Activated naive CD8-positive, alpha-beta T cell treated with anti-CD3 and anti-CD28 coated beads for 36 hours (primary cell): ENCODE results near the gene IL32. TPM values are rescaled to one million over a fixed set of nuclear protein-coding genes. Genes with fewer than 3 reads are reported as not detected.
A peak's percentile ranks its signal among the peaks of the same experiment; 100 is the strongest.
"Not testable (repeated sequence)": the region's sequence is repeated elsewhere in the genome, so short reads cannot be mapped to it uniquely, and the experiment has no call there.

Experiments
- DNase-seq: peaks from one replicate; pipeline ENCODE4 v3.0.0; 2021
- H3K27ac Mint-ChIP-seq: one replicate; pipeline ENCODE4 v1.8.0; 2022; ENCODE audit warnings: mild to moderate bottlenecking, moderate library complexity, mixed read lengths
- H3K27me3 Mint-ChIP-seq: one replicate; pipeline ENCODE4 v1.8.0; 2022; ENCODE audit warnings: mild to moderate bottlenecking, mixed read lengths
- H3K36me3 Mint-ChIP-seq: one replicate; pipeline ENCODE4 v1.8.0; 2021; ENCODE audit warnings: mild to moderate bottlenecking, mixed read lengths
- H3K4me1 Mint-ChIP-seq: one replicate; pipeline ENCODE4 v1.8.0; 2021; ENCODE audit warnings: mixed read lengths
- H3K4me3 Mint-ChIP-seq: one replicate; pipeline ENCODE4 v1.8.0; 2022; ENCODE audit warnings: mild to moderate bottlenecking, moderate library complexity, mixed read lengths
- H3K9me3 Mint-ChIP-seq: one replicate; pipeline ENCODE4 v1.8.0; 2022; ENCODE audit warnings: mixed read lengths
- total RNA-seq, 2 experiments: library from RNA; stranded (reverse); gene quantifications; one replicate each; pipeline ENCODE4 v1.2.3, GENCODE V29; 2021

The IL32 gene
- total RNA-seq, 2 experiments from 2014 or later: 1,056 to 1,060 TPM

- peak overlapping the region; percentile 89 for H3K27ac Mint-ChIP-seq
- H3K9me3 Mint-ChIP-seq, H3K27me3 Mint-ChIP-seq, DNase-seq: not testable (repeated sequence)
- H3K4me1 Mint-ChIP-seq: peaks cover 52% of the 10 kb centered on the region
- H3K4me3 Mint-ChIP-seq: peak overlapping the region; percentile 22
- peaks cover 21% of the 10 kb centered on the region for H3K36me3 Mint-ChIP-seq
Measured at GRCh38 chr16:3055734-3056115, 9.7 kb upstream of the IL32 start.

- Mint-ChIP-seq H3K4me3 (peak overlapping the region; percentile 92), H3K27ac (peak overlapping the region; percentile 45), H3K36me3 (peaks cover 21% of the 10 kb centered on the region), H3K9me3 (no peaks in the 10 kb centered on the region), H3K27me3 (no peaks in the 10 kb centered on the region), H3K4me1 (peaks cover 44% of the 10 kb centered on the region)
- DNase-seq: no peak
Measured at GRCh38 chr16:3056336-3057180, 8.9 kb upstream of the IL32 start.

- peak overlapping the region; percentile 58 for H3K27ac Mint-ChIP-seq
- no peaks in the 10 kb centered on the region for H3K27me3 Mint-ChIP-seq
- peaks cover 21% of the 10 kb centered on the region for H3K36me3 Mint-ChIP-seq
- peak overlapping the region; percentile 92 for H3K4me3 Mint-ChIP-seq
- H3K9me3 Mint-ChIP-seq: no peaks in the 10 kb centered on the region
- DNase-seq: no peak
- H3K4me1 Mint-ChIP-seq: peaks cover 50% of the 10 kb centered on the region
Measured at GRCh38 chr16:3057181-3058138, 8.0 kb upstream of the IL32 start.

- no peaks in the 10 kb centered on the region for H3K27me3 Mint-ChIP-seq
- H3K27ac Mint-ChIP-seq: peak overlapping the region; percentile 85
- peak overlapping the region; percentile 92 for H3K4me3 Mint-ChIP-seq
- H3K9me3 Mint-ChIP-seq: no peaks in the 10 kb centered on the region
- DNase-seq: peak; percentile 68
- H3K36me3 Mint-ChIP-seq: peaks cover 23% of the 10 kb centered on the region
- peaks cover 50% of the 10 kb centered on the region for H3K4me1 Mint-ChIP-seq
Measured at GRCh38 chr16:3058139-3059030, 7.1 kb upstream of the IL32 start.

- peaks cover 50% of the 10 kb centered on the region for H3K4me1 Mint-ChIP-seq
- H3K27me3 Mint-ChIP-seq: no peaks in the 10 kb centered on the region
- H3K9me3 Mint-ChIP-seq: no peaks in the 10 kb centered on the region
- H3K4me3 Mint-ChIP-seq: peak overlapping the region; percentile 92
- peak overlapping the region; percentile 94 for H3K27ac Mint-ChIP-seq
- peak; percentile 94 for DNase-seq
- H3K36me3 Mint-ChIP-seq: peaks cover 17% of the 10 kb centered on the region
Measured at GRCh38 chr16:3059041-3059722, 6.3 kb upstream of the IL32 start.

GRCh38 chr16:3059723-3060242, 5.7 kb upstream of the IL32 start:
- DNase-seq: no peak
- H3K4me3 Mint-ChIP-seq: peak overlapping the region; percentile 81
- peaks cover 50% of the 10 kb centered on the region for H3K4me1 Mint-ChIP-seq
- peaks cover 13% of the 10 kb centered on the region for H3K36me3 Mint-ChIP-seq
- no peaks in the 10 kb centered on the region for H3K27me3 Mint-ChIP-seq
- no peaks in the 10 kb centered on the region for H3K9me3 Mint-ChIP-seq
- H3K27ac Mint-ChIP-seq: peak overlapping the region; percentile 94

GRCh38 chr16:3060339-3061127, 4.9 kb upstream of the IL32 start:
- no peaks in the 10 kb centered on the region for H3K9me3 Mint-ChIP-seq
- peak overlapping the region; percentile 81 for H3K4me3 Mint-ChIP-seq
- H3K4me1 Mint-ChIP-seq: peaks cover 44% of the 10 kb centered on the region
- peaks cover 11% of the 10 kb centered on the region for H3K36me3 Mint-ChIP-seq
- no peaks in the 10 kb centered on the region for H3K27me3 Mint-ChIP-seq
- peak overlapping the region; percentile 94 for H3K27ac Mint-ChIP-seq
- no peak for DNase-seq

GRCh38 chr16:3062553-3062952, 2.9 kb upstream of the IL32 start:
- DNase-seq: no peak
- no peak overlapping the region for H3K27ac Mint-ChIP-seq
- H3K4me3 Mint-ChIP-seq: no peak overlapping the region
- peaks cover 35% of the 10 kb centered on the region for H3K4me1 Mint-ChIP-seq
- peaks cover 24% of the 10 kb centered on the region for H3K36me3 Mint-ChIP-seq
- H3K27me3 Mint-ChIP-seq: no peaks in the 10 kb centered on the region
- no peaks in the 10 kb centered on the region for H3K9me3 Mint-ChIP-seq

- H3K4me3 Mint-ChIP-seq: peak overlapping the region; percentile 100
- peak overlapping the region; percentile 100 for H3K27ac Mint-ChIP-seq
- H3K4me1 Mint-ChIP-seq: peaks cover 39% of the 10 kb centered on the region
- DNase-seq: no peak
- H3K27me3 Mint-ChIP-seq: no peaks in the 10 kb centered on the region
- H3K9me3 Mint-ChIP-seq: no peaks in the 10 kb centered on the region
- H3K36me3 Mint-ChIP-seq: peaks cover 35% of the 10 kb centered on the region
Measured at GRCh38 chr16:3063625-3064386, 1.6 kb upstream of the IL32 start.

- peak overlapping the region; percentile 100 for H3K4me3 Mint-ChIP-seq
- DNase-seq: peak; percentile 42
- peak overlapping the region; percentile 100 for H3K27ac Mint-ChIP-seq
- H3K27me3 Mint-ChIP-seq: no peaks in the 10 kb centered on the region
- no peaks in the 10 kb centered on the region for H3K9me3 Mint-ChIP-seq
- peaks cover 49% of the 10 kb centered on the region for H3K36me3 Mint-ChIP-seq
- H3K4me1 Mint-ChIP-seq: peaks cover 40% of the 10 kb centered on the region
Measured at GRCh38 chr16:3065742-3066439, 451 bp downstream of the IL32 start.

- Mint-ChIP-seq H3K27ac (peak overlapping the region; percentile 100), H3K4me1 (peaks cover 44% of the 10 kb centered on the region), H3K36me3 (peaks cover 49% of the 10 kb centered on the region), H3K4me3 (peak overlapping the region; percentile 100), H3K27me3 (no peaks in the 10 kb centered on the region), H3K9me3 (no peaks in the 10 kb centered on the region)
- no peak for DNase-seq
Measured at GRCh38 chr16:3066440-3066748, 954 bp downstream of the IL32 start.

- H3K9me3 Mint-ChIP-seq: no peaks in the 10 kb centered on the region
- peak overlapping the region; percentile 100 for H3K27ac Mint-ChIP-seq
- H3K36me3 Mint-ChIP-seq: peaks cover 51% of the 10 kb centered on the region
- DNase-seq: no peak
- peak overlapping the region; percentile 100 for H3K4me3 Mint-ChIP-seq
- no peaks in the 10 kb centered on the region for H3K27me3 Mint-ChIP-seq
- H3K4me1 Mint-ChIP-seq: peaks cover 51% of the 10 kb centered on the region
Measured at GRCh38 chr16:3068487-3068886, 3.0 kb downstream of the IL32 start.
